Stimulated activated naive B cell treated with anti-CD40 and anti-IgM and Interleukin-4, amounts not matched to agents 10 μg/mL and 1 μg/mL and 100 μg/mL, for 72 hours (primary cell): ENCODE results near the gene SURF2.

Source experiments
- ATAC-seq, 2 donors: fragments of 150-1000 bp; cut with Tn5 transposase; replicated peaks; 2 replicates each; pipeline ENCODE4 v1.10.0; 2021; ENCODE audit warnings: moderate library complexity in 1 of 2
- DNase-seq: peaks from one replicate; pipeline ENCODE4 v3.0.0; 2021
- H3K27ac Mint-ChIP-seq: one replicate; pipeline ENCODE4 v1.8.0; 2022; ENCODE audit warnings: mild to moderate bottlenecking, mixed read lengths
- H3K27me3 Mint-ChIP-seq, 2 donors: one replicate each; pipeline ENCODE4 v1.8.0; 2022; ENCODE audit warnings: mixed read lengths in 2 of 2
- H3K36me3 Mint-ChIP-seq, 2 donors: one replicate each; pipeline ENCODE4 v1.8.0; 2022; ENCODE audit warnings: mixed read lengths in 2 of 2, mild to moderate bottlenecking in 1 of 2
- H3K4me1 Mint-ChIP-seq, 2 donors: one replicate each; pipeline ENCODE4 v1.8.0; 2022; ENCODE audit warnings: mixed read lengths in 2 of 2, mild to moderate bottlenecking in 1 of 2
- H3K4me3 Mint-ChIP-seq, 2 donors: one replicate each; pipeline ENCODE4 v1.8.0; 2022; ENCODE audit warnings: mild to moderate bottlenecking in 2 of 2, mixed read lengths in 2 of 2, moderate library complexity in 1 of 2
- H3K9me3 Mint-ChIP-seq, 2 donors: one replicate each; pipeline ENCODE4 v1.8.0; 2022; ENCODE audit warnings: mixed read lengths in 2 of 2, mild to moderate bottlenecking in 1 of 2

The SURF2 gene

DNA sequence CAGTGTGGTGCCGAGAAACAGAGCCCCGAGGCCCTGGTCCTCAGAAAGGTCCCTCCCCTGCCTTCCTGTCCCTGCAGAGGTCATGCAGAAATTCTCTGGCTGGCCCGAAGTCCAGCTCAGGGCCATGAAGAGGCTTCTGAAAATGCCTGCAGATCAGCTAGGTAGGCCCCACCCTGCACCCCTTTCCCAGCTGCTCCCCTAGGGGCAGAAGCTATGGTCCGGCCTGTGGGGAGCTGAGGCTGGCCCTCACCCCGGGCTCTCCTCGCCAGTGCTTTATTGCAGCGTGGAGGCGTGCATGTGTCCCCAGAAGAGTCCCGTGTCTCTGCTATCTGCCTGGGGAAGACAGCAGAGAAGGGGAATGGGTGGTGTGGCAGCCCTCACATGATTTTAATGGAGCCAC is 41.5 kb downstream of the SURF2 start:
- Mint-ChIP-seq H3K4me3 (no peak overlapping the region), H3K27ac (no peak overlapping the region), H3K27me3 (peaks cover 10 to 14% of the 10 kb centered on the region in 2 donors), H3K36me3 (peaks cover 9 to 10% of the 10 kb centered on the region in 2 donors), H3K4me1 (peaks cover 0 to 5% of the 10 kb centered on the region in 2 donors), H3K9me3 (no peaks in the 10 kb centered on the region)
- DNase-seq, result no peak
- no peak for ATAC-seq

DNA sequence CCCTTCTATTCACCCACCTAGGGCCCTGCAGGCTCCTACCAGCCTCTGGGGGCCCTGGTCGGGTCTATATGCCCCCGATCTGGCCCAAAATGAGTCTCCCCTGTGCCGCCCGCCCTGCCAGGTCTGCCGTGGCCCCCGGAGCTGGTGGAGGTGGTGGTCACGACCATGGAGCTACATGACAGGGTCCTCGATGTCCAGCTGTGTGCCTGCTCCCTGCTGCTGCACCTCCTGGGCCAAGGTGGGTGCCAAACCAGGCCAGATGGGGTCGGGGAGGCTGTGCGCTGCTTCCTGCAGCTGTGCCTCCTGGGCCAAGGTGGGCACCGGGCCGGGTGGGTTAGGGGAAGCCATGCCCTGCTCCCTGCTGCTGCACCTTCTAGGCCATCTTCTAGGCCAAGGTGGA is 43.9 kb downstream of the SURF2 start:
- Mint-ChIP-seq H3K36me3 (peaks cover 12 to 25% of the 10 kb centered on the region in 2 donors), H3K27ac (peak overlapping the region; percentile 81), H3K4me1 (peaks cover 0 to 11% of the 10 kb centered on the region in 2 donors), H3K27me3 (no peaks in the 10 kb centered on the region), H3K9me3 (no peaks in the 10 kb centered on the region), H3K4me3 (no peak overlapping the region)
- ATAC-seq (no peak), DNase-seq (no peak)

DNA sequence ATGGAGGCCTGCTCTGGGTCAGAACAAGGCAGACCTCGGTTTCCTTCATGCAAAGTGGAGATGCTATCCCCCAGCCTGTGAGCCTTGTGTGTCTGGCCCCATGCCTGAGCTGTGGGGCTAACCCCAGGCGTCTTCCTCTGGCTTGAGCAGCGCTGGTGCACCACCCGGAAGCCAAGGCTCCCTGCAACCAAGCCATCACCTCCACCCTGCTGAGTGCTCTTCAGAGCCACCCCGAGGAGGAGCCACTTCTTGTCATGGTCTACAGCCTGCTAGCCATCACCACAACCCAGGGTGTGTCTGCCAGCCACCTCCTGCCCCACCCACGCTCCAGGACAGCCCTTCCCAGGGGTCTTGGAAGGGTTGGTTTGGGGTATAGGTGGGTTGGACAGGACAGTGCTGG is 45.2 kb downstream of the SURF2 start:
- ATAC-seq (no peak), DNase-seq (no peak)
- H3K4me1 Mint-ChIP-seq, result peaks cover 0 to 11% of the 10 kb centered on the region in 2 donors
- peaks cover 24 to 38% of the 10 kb centered on the region in 2 donors for H3K36me3 Mint-ChIP-seq
- H3K4me3 Mint-ChIP-seq, result no peak overlapping the region
- no peak overlapping the region for H3K27ac Mint-ChIP-seq
- no peaks in the 10 kb centered on the region for H3K9me3 Mint-ChIP-seq
- H3K27me3 Mint-ChIP-seq, result no peaks in the 10 kb centered on the region

- no peaks in the 10 kb centered on the region for H3K27me3 Mint-ChIP-seq
- H3K9me3 Mint-ChIP-seq, result no peaks in the 10 kb centered on the region
- peaks cover 5 to 21% of the 10 kb centered on the region in 2 donors for H3K4me1 Mint-ChIP-seq
- no peak overlapping the region for H3K27ac Mint-ChIP-seq
- H3K4me3 Mint-ChIP-seq, result no peak overlapping the region
- DNase-seq, result no peak
- no peak for ATAC-seq
- H3K36me3 Mint-ChIP-seq, result peaks cover 33 to 47% of the 10 kb centered on the region in 2 donors
These were observed 46.3 kb downstream of the SURF2 start for GRCh38 chr9:133402689-133403088.

- Mint-ChIP-seq H3K27ac (peak overlapping the region; percentile 49), H3K27me3 (no peaks in the 10 kb centered on the region), H3K4me3 (no peak overlapping the region), H3K36me3 (peaks cover 36 to 51% of the 10 kb centered on the region in 2 donors), H3K4me1 (peaks cover 5 to 24% of the 10 kb centered on the region in 2 donors), H3K9me3 (no peaks in the 10 kb centered on the region)
- DNase-seq (no peak), ATAC-seq (no peak)
These were observed 47.6 kb downstream of the SURF2 start for GRCh38 chr9:133403766-133404453.

- no peaks in the 10 kb centered on the region for H3K27me3 Mint-ChIP-seq
- no peak for ATAC-seq
- no peak for DNase-seq
- H3K36me3 Mint-ChIP-seq, result peaks cover 37 to 57% of the 10 kb centered on the region in 2 donors
- no peaks in the 10 kb centered on the region for H3K9me3 Mint-ChIP-seq
- H3K4me1 Mint-ChIP-seq, result peaks cover 5 to 24% of the 10 kb centered on the region in 2 donors
- peak overlapping the region; percentile 49 for H3K27ac Mint-ChIP-seq
- H3K4me3 Mint-ChIP-seq, result no peak overlapping the region
These were observed 48.2 kb downstream of the SURF2 start for GRCh38 chr9:133404454-133405002.

- DNase-seq, result no peak
- peaks cover 48 to 67% of the 10 kb centered on the region in 2 donors for H3K36me3 Mint-ChIP-seq
- H3K9me3 Mint-ChIP-seq, result no peaks in the 10 kb centered on the region
- no peak overlapping the region for H3K27ac Mint-ChIP-seq
- no peak for ATAC-seq
- H3K4me3 Mint-ChIP-seq, result no peak overlapping the region
- peaks cover 5 to 35% of the 10 kb centered on the region in 2 donors for H3K4me1 Mint-ChIP-seq
- no peaks in the 10 kb centered on the region for H3K27me3 Mint-ChIP-seq
These were observed 49.4 kb downstream of the SURF2 start for GRCh38 chr9:133405508-133406438.

- Mint-ChIP-seq H3K27me3 (no peaks in the 10 kb centered on the region), H3K27ac (peak overlapping the region; percentile 6), H3K36me3 (peaks cover 54 to 70% of the 10 kb centered on the region in 2 donors), H3K4me3 (peak overlapping the region in 1 of 2 donors; percentile 27), H3K9me3 (no peaks in the 10 kb centered on the region), H3K4me1 (peaks cover 5 to 38% of the 10 kb centered on the region in 2 donors)
- ATAC-seq (peak; percentile 92 to 93), DNase-seq (peak; percentile 64)
These were observed 50.3 kb downstream of the SURF2 start for GRCh38 chr9:133406480-133407307.

DNA sequence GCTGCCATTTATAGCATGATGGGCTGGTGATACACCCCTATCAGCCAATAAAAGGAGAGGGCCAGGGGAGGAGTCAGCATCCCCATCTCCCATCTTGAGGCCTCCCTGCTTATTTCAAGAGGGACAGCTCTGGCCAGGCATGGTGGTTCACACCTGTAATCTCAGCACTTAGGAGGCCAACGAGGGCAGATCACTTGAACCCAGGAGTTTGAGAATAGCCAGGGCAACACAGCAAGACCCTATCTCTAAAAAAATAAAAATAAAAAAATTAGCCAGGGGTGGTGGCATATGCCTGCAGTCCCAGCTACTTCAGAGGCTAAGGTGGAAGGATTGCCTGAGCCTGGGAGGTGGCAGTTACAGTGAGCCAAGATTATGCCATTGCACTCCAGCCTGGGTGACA is 51.7 kb downstream of the SURF2 start:
- Mint-ChIP-seq H3K36me3 (peaks cover 52 to 73% of the 10 kb centered on the region in 2 donors), H3K4me1 (peaks cover 5 to 33% of the 10 kb centered on the region in 2 donors), H3K27me3 (no peaks in the 10 kb centered on the region), H3K27ac (no peak overlapping the region), H3K9me3 (no peaks in the 10 kb centered on the region), H3K4me3 (no peak overlapping the region)
- DNase-seq (no peak), ATAC-seq (no peak)
